A549 (cell line): ENCODE results near the gene CTXN1.

Experiments used
- BHLHE40 ChIP-seq: IDR thresholded peaks from 2 replicates; pipeline ENCODE4 v1.6.1; 2012; ENCODE audit warnings: low read depth, low read length, inconsistent platforms
- CEBPB ChIP-seq, 2 experiments: fragments of >200 bp in 1 of 2; sonication (Bioruptor Twin) in 1 of 2; formaldehyde crosslinking in 1 of 2; IDR thresholded peaks; 2 replicates each; pipeline ENCODE4 v1.6.1; 2012 to 2016
- CHD2 ChIP-seq: fragments of 150-350 bp; IDR thresholded peaks from 2 replicates; pipeline ENCODE4 v1.6.1; 2014; ENCODE audit warnings: low read length; ENCODE audit not compliant: partially characterized antibody
- NFE2L2 ChIP-seq: fragments of 150-350 bp; conservative IDR thresholded peaks from 2 replicates; pipeline ENCODE4 v1.6.1; 2014; ENCODE audit warnings: low read length
- PBX3 ChIP-seq: IDR thresholded peaks from 2 replicates; pipeline ENCODE4 v1.6.1; 2012
- POLR2A ChIP-seq: IDR thresholded peaks from 2 replicates; pipeline ENCODE4 v1.6.1; 2012; ENCODE audit warnings: mild to moderate bottlenecking, low read length
- RNF2 ChIP-seq: fragments of 200-600 bp; sonication (generic); IDR thresholded peaks from 2 replicates; pipeline ENCODE4 v1.6.1; 2016; ENCODE audit warnings: low read depth, mild to moderate bottlenecking, antibody characterized with exemption, moderate library complexity, borderline replicate concordance
- SREBF2 ChIP-seq: fragments of 450-650 bp; IDR thresholded peaks from 2 replicates; pipeline ENCODE4 v1.6.1; 2014; ENCODE audit warnings: mild to moderate bottlenecking, moderate library complexity
- TFCP2L1 ChIP-seq: fragments of 250-450 bp; sonication (Bioruptor Pico); IDR thresholded peaks from 2 replicates; pipeline ENCODE4 v1.5.0; 2021; ENCODE audit warnings: mild to moderate bottlenecking
- TF ChIP-seq, protein P1 (sequence below): fragments of >200 bp; sonication (Bioruptor Twin); formaldehyde crosslinking; IDR thresholded peaks from 3 replicates; pipeline ENCODE4 v1.5.1; 2016
- TF ChIP-seq, protein P2 (sequence below): fragments of 450-650 bp; IDR thresholded peaks from 2 replicates; pipeline ENCODE4 v1.6.1; 2014; ENCODE audit warnings: antibody characterized with exemption

GRCh38 chr19:7919610-7920518, 6.1 kb downstream of the CTXN1 start, which contains the start of gene SNAPC2:
- TF ChIP-seq, protein P1, sequence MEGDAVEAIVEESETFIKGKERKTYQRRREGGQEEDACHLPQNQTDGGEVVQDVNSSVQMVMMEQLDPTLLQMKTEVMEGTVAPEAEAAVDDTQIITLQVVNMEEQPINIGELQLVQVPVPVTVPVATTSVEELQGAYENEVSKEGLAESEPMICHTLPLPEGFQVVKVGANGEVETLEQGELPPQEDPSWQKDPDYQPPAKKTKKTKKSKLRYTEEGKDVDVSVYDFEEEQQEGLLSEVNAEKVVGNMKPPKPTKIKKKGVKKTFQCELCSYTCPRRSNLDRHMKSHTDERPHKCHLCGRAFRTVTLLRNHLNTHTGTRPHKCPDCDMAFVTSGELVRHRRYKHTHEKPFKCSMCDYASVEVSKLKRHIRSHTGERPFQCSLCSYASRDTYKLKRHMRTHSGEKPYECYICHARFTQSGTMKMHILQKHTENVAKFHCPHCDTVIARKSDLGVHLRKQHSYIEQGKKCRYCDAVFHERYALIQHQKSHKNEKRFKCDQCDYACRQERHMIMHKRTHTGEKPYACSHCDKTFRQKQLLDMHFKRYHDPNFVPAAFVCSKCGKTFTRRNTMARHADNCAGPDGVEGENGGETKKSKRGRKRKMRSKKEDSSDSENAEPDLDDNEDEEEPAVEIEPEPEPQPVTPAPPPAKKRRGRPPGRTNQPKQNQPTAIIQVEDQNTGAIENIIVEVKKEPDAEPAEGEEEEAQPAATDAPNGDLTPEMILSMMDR, result no peak
- no peak for TF ChIP-seq PBX3
- TF ChIP-seq RNF2, result no peak
- no peak for TF ChIP-seq CEBPB (IDR thresholded peaks at IDR 0.05)
- no peak for TF ChIP-seq BHLHE40
- TF ChIP-seq POLR2A, result peak; percentile 51
- TF ChIP-seq CHD2, result peak; percentile 65
- no peak for TF ChIP-seq NFE2L2
- no peak for TF ChIP-seq SREBF2
- TF ChIP-seq TFCP2L1 (CRISPR knock-in tag), result no peak
- TF ChIP-seq, protein P2, sequence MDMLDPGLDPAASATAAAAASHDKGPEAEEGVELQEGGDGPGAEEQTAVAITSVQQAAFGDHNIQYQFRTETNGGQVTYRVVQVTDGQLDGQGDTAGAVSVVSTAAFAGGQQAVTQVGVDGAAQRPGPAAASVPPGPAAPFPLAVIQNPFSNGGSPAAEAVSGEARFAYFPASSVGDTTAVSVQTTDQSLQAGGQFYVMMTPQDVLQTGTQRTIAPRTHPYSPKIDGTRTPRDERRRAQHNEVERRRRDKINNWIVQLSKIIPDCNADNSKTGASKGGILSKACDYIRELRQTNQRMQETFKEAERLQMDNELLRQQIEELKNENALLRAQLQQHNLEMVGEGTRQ, result no peak
